ENCODE measurements around the gene DEPDC1B. TPM values are rescaled to one million over a fixed set of nuclear protein-coding genes. Genes with fewer than 3 reads are reported as not detected.

The DEPDC1B gene
- total RNA-seq, 2 experiments from 2014 or later: 0.39 to 0.60 TPM

DNA sequence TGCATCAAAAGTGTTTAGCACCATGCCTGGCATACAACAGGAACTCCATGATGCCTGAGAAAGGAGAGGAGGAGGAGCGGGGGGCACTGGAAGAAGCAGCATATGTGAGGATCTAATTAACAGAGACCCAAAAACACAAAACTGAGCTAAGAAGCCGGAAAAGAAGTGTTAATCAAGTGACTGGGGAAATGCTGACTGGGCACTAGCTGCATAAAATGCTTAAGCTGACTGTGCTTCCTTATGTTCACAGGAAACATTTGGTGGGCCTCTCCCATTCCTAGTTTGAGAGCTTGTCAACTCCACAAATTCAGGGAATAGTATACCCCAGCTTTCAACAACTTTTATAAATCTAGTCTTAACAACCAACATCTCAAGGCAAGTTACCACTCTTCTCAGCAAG is 26.6 kb downstream of the DEPDC1B start:
- CTCF ChIA-PET: no interaction called here
- DNase-seq (no peak), ATAC-seq (ENCODE audit: poor library complexity) (no peak)
- Histone ChIP-seq H3K4me1 (ENCODE audit: insufficient read depth, low read length) (no peaks in the 10 kb centered on the region), H3K36me3 (ENCODE audit: insufficient read depth, low read length) (no peaks in the 10 kb centered on the region), H3K4me3 (ENCODE audit: low read length) (no peak overlapping the region), H3K9me3 (ENCODE audit: control insufficient read depth in 1 of 2, insufficient read depth in 1 of 2, low read length in 2 of 2) (no peaks in the 10 kb centered on the region), H3K27me3 (ENCODE audit: control insufficient read depth in 1 of 2, insufficient read depth in 2 of 2, low read length in 2 of 2) (no peaks in the 10 kb centered on the region), H3K27ac (ENCODE audit: low read depth in 1 of 2, low read length in 2 of 2) (no peak overlapping the region)
- POLR2A ChIA-PET: no interaction called here
- peaks cover 4% of the 10 kb centered on the region for H3K4me1 Mint-ChIP-seq (ENCODE audit: low read depth)
- no peaks in the 10 kb centered on the region for H3K36me3 Mint-ChIP-seq (ENCODE audit: low read depth)
- H3K27me3 Mint-ChIP-seq: no peaks in the 10 kb centered on the region
- no peaks in the 10 kb centered on the region for H3K9me3 Mint-ChIP-seq
- TF ChIP-seq, protein P1, sequence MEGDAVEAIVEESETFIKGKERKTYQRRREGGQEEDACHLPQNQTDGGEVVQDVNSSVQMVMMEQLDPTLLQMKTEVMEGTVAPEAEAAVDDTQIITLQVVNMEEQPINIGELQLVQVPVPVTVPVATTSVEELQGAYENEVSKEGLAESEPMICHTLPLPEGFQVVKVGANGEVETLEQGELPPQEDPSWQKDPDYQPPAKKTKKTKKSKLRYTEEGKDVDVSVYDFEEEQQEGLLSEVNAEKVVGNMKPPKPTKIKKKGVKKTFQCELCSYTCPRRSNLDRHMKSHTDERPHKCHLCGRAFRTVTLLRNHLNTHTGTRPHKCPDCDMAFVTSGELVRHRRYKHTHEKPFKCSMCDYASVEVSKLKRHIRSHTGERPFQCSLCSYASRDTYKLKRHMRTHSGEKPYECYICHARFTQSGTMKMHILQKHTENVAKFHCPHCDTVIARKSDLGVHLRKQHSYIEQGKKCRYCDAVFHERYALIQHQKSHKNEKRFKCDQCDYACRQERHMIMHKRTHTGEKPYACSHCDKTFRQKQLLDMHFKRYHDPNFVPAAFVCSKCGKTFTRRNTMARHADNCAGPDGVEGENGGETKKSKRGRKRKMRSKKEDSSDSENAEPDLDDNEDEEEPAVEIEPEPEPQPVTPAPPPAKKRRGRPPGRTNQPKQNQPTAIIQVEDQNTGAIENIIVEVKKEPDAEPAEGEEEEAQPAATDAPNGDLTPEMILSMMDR (IDR thresholded peaks at IDR 0.05): no peak
- intact Hi-C loops (cut with DNase I, micrococcal nuclease): loop anchor here in 1 of 2 experiments (5.0 kb wide), 1 partner anchor 861 kb away; no protein-coding TSS in a partner anchor
- no peak overlapping the region for H3K27ac Mint-ChIP-seq
- no peak overlapping the region for H3K4me3 Mint-ChIP-seq

DNA sequence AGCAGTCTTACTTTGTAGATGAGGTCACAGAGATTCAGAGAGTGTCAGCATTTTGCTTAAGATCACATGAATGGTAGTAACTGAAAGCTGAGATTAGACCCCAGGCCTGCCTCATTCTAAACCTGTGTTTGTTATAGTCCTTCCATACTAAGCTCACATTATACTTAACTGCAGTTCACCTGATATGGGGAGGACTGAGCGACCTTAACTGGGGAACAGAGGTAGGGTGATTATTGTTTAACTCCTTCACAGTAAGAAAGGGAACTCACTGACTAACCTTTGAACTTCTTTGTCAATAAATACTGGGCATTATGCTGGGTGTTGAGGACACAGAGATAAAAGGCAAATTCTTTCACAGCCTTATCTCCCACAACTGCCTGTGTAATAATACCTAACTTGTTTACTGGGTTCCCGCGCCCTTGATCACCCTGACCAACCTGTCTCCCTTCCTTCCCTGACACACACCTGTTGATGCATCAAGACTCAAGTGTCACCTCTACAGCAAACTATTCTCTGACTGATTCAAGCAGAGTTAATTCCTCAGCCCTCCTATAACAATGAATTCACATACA is 27.2 kb downstream of the DEPDC1B start:
- ATAC-seq (ENCODE audit: poor library complexity) (no peak), DNase-seq (no peak)
- H3K9me3 ChIP-seq (ENCODE audit: control insufficient read depth in 1 of 2, insufficient read depth in 1 of 2, low read length in 2 of 2): no peaks in the 10 kb centered on the region
- H3K27me3 Mint-ChIP-seq: no peaks in the 10 kb centered on the region
- intact Hi-C loops (cut with DNase I, micrococcal nuclease): loop anchor here in 1 of 2 experiments (5.0 kb wide), 1 partner anchor 860 kb away; no protein-coding TSS in a partner anchor
- no peaks in the 10 kb centered on the region for H3K27me3 ChIP-seq (ENCODE audit: control insufficient read depth in 1 of 2, insufficient read depth in 2 of 2, low read length in 2 of 2)
- H3K4me3 Mint-ChIP-seq: no peak overlapping the region
- no peaks in the 10 kb centered on the region for H3K36me3 Mint-ChIP-seq (ENCODE audit: low read depth)
- CTCF ChIA-PET: no interaction called here
- no peaks in the 10 kb centered on the region for H3K9me3 Mint-ChIP-seq
- no peak overlapping the region for H3K4me3 ChIP-seq (ENCODE audit: low read length)
- no peaks in the 10 kb centered on the region for H3K4me1 ChIP-seq (ENCODE audit: insufficient read depth, low read length)
- H3K27ac Mint-ChIP-seq: no peak overlapping the region
- no peak overlapping the region for H3K27ac ChIP-seq (ENCODE audit: low read depth in 1 of 2, low read length in 2 of 2)
- H3K36me3 ChIP-seq (ENCODE audit: insufficient read depth, low read length): no peaks in the 10 kb centered on the region
- TF ChIP-seq, protein P1 (IDR thresholded peaks at IDR 0.05): no peak
- H3K4me1 Mint-ChIP-seq (ENCODE audit: low read depth): peaks cover 4% of the 10 kb centered on the region
- POLR2A ChIA-PET: no interaction called here

DNA sequence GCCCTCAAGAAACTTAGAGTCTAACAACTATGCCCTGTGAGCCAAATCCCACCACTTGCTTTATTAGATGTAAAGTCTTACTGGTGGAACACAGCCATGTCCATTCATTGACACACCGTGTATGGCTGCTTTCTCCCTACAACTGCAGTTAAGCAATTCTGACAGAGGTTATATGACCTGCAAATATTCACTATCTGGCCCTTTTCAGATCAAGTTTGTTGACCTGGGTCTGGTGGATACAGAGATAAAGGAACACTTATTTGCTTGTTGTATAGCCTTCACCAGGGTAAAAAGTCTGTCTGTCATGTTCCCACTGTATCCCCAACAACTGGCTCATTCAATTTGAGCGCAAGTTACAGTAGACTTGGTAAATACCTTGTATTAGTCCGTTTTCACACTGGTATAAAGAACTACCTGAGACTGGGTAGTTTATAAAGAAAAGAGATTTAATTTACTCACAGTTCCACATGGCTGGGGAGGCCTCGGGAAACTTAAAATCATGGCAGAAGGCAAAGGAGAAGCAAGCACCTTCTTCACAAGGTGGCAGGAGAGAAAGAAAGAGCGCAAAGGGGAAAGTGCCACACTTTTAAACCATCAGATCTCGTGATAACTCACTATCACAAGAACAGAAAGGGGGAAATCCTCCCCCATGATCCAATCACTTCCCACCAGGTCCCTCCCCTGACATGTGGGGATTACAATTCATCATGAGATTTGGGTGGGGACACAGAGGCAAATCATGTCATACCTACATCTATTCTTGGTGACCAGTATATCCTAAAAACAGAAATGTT is 27.9 kb downstream of the DEPDC1B start:
- Histone ChIP-seq H3K27me3 (ENCODE audit: control insufficient read depth in 1 of 2, insufficient read depth in 2 of 2, low read length in 2 of 2) (no peaks in the 10 kb centered on the region), H3K9me3 (ENCODE audit: control insufficient read depth in 1 of 2, insufficient read depth in 1 of 2, low read length in 2 of 2) (no peaks in the 10 kb centered on the region), H3K36me3 (ENCODE audit: insufficient read depth, low read length) (no peaks in the 10 kb centered on the region), H3K4me3 (ENCODE audit: low read length) (no peak overlapping the region), H3K27ac (ENCODE audit: low read depth in 1 of 2, low read length in 2 of 2) (no peak overlapping the region), H3K4me1 (ENCODE audit: insufficient read depth, low read length) (no peaks in the 10 kb centered on the region)
- ChIA-PET POLR2A (no interaction called here), CTCF (no interaction called here)
- H3K4me3 Mint-ChIP-seq: no peak overlapping the region
- TF ChIP-seq, protein P1 (IDR thresholded peaks at IDR 0.05): no peak
- H3K4me1 Mint-ChIP-seq (ENCODE audit: low read depth): no peaks in the 10 kb centered on the region
- DNase-seq (no peak), ATAC-seq (ENCODE audit: poor library complexity) (no peak)
- H3K36me3 Mint-ChIP-seq (ENCODE audit: low read depth): no peaks in the 10 kb centered on the region
- no peak overlapping the region for H3K27ac Mint-ChIP-seq
- no peaks in the 10 kb centered on the region for H3K27me3 Mint-ChIP-seq
- H3K9me3 Mint-ChIP-seq: no peaks in the 10 kb centered on the region
- intact Hi-C loops (cut with DNase I, micrococcal nuclease): loop anchor here in 1 of 2 experiments (5.0 kb wide), 1 partner anchor 860 kb away; no protein-coding TSS in a partner anchor
